Measurements from ENCODE around the gene FALEC. TPM values are rescaled to one million over a fixed set of nuclear protein-coding genes. Genes with fewer than 3 reads are reported as not detected.

The FALEC gene
- total and polyA plus RNA-seq, 2 of the 8 experiments (the other 6 are each of a cell fraction or from before 2014, with no cell fraction given): not detected

DNA sequence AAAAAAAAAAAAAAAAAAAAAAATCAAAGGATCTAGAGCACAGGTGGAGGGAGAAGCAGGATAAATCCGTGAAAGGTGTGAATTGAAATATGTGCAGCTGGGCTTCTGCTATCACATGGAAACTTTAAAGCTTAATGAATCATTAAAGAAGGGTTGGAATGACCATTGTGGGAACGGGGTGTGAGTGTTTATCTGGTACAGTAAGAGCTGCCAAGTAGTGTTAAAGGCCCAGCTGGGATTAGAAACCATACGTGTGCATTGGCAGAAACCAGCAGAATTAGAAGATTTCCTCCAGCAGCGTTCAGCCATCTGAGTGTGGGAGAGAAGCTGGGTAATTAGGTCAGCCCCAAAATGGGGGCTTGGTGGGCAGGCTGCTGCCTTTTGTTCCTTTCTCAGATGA lies 13.5 kb downstream of the FALEC start:
- H3K79me2 ChIP-seq (ENCODE audit: control insufficient read depth in 1 of 2, insufficient read depth in 2 of 2, low read length in 2 of 2): no peaks in the 10 kb centered on the region
- H3K79me1 ChIP-seq (ENCODE audit: low read depth, low read length): no peaks in the 10 kb centered on the region
- no peaks in the 10 kb centered on the region for H3K36me3 ChIP-seq (ENCODE audit: control insufficient read depth in 2 of 4, insufficient read depth in 4 of 4, low read length in 3 of 4)
- H3K23ac ChIP-seq (ENCODE audit: insufficient read length): no peak overlapping the region
- no peaks in the 10 kb centered on the region for H4K20me1 ChIP-seq (replicated peaks in 1 of 2; ENCODE audit: control insufficient read depth in 1 of 2, insufficient read depth in 2 of 2, low read length in 2 of 2)
- H3K9me3 ChIP-seq (ENCODE audit: insufficient read depth in 2 of 2, low read depth in 1 of 2, low read length in 1 of 2): no peaks in the 10 kb centered on the region
- no peak overlapping the region for H2BK20ac ChIP-seq (ENCODE audit: low read length)
- H3K4ac ChIP-seq (replicated peaks; ENCODE audit: insufficient read length, low read depth, low read length): no peak overlapping the region
- no peak overlapping the region for H2AK5ac ChIP-seq (ENCODE audit: low read depth, low read length)
- 88% methylated on average over 4 of the region's 4 CpGs; no CpG with 5 or more reads in 1 of the 2 experiments for whole genome bisulfite sequencing, 2 experiments (ENCODE audit: extremely low coverage in 1 of 2, insufficient coverage in 1 of 2, insufficient read length in 1 of 2, insufficient replicate concordance in 2 of 2, low coverage in 1 of 2, low lambda C conversion rate in 2 of 2, missing lambda C conversion rate in 1 of 2)
- H3K9ac ChIP-seq (replicated peaks in 1 of 4; ENCODE audit: extremely low read depth in 1 of 4, low read depth in 3 of 4, low read length in 3 of 4): no peak overlapping the region
- POLR2A ChIA-PET (ENCODE audit: partially characterized antibody): no interaction called here
- H3K4me2 ChIP-seq (ENCODE audit: insufficient read depth in 1 of 2, low read depth in 2 of 2, low read length in 2 of 2): no peak overlapping the region
- H2AFZ ChIP-seq (ENCODE audit: low read length): no peak overlapping the region
- no peak overlapping the region for H3K27ac ChIP-seq (ENCODE audit: low read depth, low read length)
- H2BK120ac ChIP-seq (replicated peaks; ENCODE audit: low read depth, low read length): no peak overlapping the region
- DNase-seq (ENCODE audit: low read depth in 1 of 2, low spot score in 2 of 2): no peak
- no peak overlapping the region for H4K5ac ChIP-seq (ENCODE audit: insufficient read length, low read depth, low read length)
- no peak overlapping the region for H2BK15ac ChIP-seq (ENCODE audit: low read length)
- no peak overlapping the region for H2BK5ac ChIP-seq (ENCODE audit: low read depth, low read length)
- no peak overlapping the region for H3K18ac ChIP-seq (ENCODE audit: extremely low read depth, low read length)
- H3K4me3 ChIP-seq (ENCODE audit: extremely low read depth in 1 of 4, insufficient read depth in 2 of 4, low read depth in 3 of 4, low read length in 4 of 4): no peak overlapping the region
- no peak overlapping the region for H4K8ac ChIP-seq (ENCODE audit: extremely low read depth, insufficient read depth, low read length)
- no peaks in the 10 kb centered on the region for H3K23me2 ChIP-seq (ENCODE audit: low read depth, low read length)
- no peak overlapping the region for H3K56ac ChIP-seq (replicated peaks; ENCODE audit: insufficient read length, low read depth, low read length)
- H3K4me1 ChIP-seq (replicated peaks in 1 of 4; ENCODE audit: control insufficient read depth in 3 of 4, insufficient read depth in 4 of 4, low read length in 3 of 4): peaks cover 0 to 2% (median 0%) of the 10 kb centered on the region in 4 experiments; a peak in 3 of 7 replicates
- no peak overlapping the region for H2BK12ac ChIP-seq (ENCODE audit: low read depth, low read length)
- FAIRE-seq: no peak
- H3K27me3 ChIP-seq (replicated peaks in 1 of 4; ENCODE audit: control insufficient read depth in 3 of 4, extremely low read depth in 1 of 4, insufficient read depth in 3 of 4, low read length in 3 of 4): no peaks in the 10 kb centered on the region
- H4K91ac ChIP-seq (replicated peaks; ENCODE audit: insufficient read length, low read length): no peak overlapping the region
- H3K14ac ChIP-seq (ENCODE audit: insufficient read length): no peak overlapping the region
- CTCF ChIA-PET (ENCODE audit: partially characterized antibody): interaction anchor here (0.6 to 14.2 kb wide), 5 partner anchors 9 to 565 kb away, joined by 3 to 253 read pairs (median 4); partner anchors contain the start of genes ECM1 and FALEC
- no peak for TF ChIP-seq SP1 (IDR thresholded peaks at IDR 0.05; ENCODE audit: low read depth, low read length)
- no peak for TF ChIP-seq SAP30 (IDR thresholded peaks at IDR 0.05; ENCODE audit: insufficient read depth, insufficient replicate concordance, low read length)
- TF ChIP-seq, protein P1, sequence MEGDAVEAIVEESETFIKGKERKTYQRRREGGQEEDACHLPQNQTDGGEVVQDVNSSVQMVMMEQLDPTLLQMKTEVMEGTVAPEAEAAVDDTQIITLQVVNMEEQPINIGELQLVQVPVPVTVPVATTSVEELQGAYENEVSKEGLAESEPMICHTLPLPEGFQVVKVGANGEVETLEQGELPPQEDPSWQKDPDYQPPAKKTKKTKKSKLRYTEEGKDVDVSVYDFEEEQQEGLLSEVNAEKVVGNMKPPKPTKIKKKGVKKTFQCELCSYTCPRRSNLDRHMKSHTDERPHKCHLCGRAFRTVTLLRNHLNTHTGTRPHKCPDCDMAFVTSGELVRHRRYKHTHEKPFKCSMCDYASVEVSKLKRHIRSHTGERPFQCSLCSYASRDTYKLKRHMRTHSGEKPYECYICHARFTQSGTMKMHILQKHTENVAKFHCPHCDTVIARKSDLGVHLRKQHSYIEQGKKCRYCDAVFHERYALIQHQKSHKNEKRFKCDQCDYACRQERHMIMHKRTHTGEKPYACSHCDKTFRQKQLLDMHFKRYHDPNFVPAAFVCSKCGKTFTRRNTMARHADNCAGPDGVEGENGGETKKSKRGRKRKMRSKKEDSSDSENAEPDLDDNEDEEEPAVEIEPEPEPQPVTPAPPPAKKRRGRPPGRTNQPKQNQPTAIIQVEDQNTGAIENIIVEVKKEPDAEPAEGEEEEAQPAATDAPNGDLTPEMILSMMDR (IDR thresholded peaks at IDR 0.05; ENCODE audit: control extremely low read depth in 1 of 3, insufficient read depth in 1 of 3, low read depth in 1 of 3, low read length in 3 of 3): no peak
- TF ChIP-seq SP4 (IDR thresholded peaks at IDR 0.05; ENCODE audit: low read length): no peak
- no peak for TF ChIP-seq SIN3A (conservative IDR thresholded peaks at IDR 0.05 in 1 of 2, IDR thresholded peaks at IDR 0.05 in 1 of 2; ENCODE audit: low read depth in 1 of 2, low read length in 2 of 2)
- TF ChIP-seq TBP (IDR thresholded peaks at IDR 0.05; ENCODE audit: low read depth, low read length): no peak
- TF ChIP-seq NRF1 (IDR thresholded peaks at IDR 0.05; ENCODE audit: low read depth, low read length): no peak
- no peak for TF ChIP-seq RFX5 (IDR thresholded peaks at IDR 0.05; ENCODE audit: borderline replicate concordance, low read depth, low read length)
